ENCODE results near the gene PRKG1.
A peak's percentile ranks its signal among the peaks of the same experiment; 100 is the strongest.

The PRKG1 gene

GRCh38 chr10:52066383-52066782 is 992.1 kb downstream of the PRKG1 start:
- DNase-seq (ENCODE audit: low read depth) = no peak

- DNase-seq (ENCODE audit: low read depth) = no peak
These were observed 994.2 kb downstream of the PRKG1 start for GRCh38 chr10:52068485-52068884.

DNA sequence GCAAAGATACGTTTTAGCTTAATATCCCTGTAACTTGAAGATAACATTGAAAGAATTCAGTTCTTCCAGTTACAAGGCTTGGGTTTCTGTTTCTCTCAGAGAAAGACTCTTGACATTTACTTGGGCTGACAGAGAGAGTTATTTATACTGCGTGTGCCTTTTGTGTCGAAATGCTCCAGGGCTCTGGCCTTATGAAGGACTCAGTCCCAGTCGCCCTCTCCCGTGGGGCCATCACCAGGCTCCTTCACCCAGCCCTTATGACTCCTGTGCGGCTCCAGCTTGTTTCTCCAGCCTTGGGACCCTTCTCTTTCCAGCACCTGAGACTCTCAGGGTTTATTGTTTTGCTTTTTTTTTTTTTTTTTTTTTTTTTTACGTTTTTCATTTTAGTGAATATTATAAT is 997.5 kb downstream of the PRKG1 start:
- no peak for DNase-seq (ENCODE audit: low read depth)

GRCh38 chr10:52074505-52075026 is 1000.3 kb downstream of the PRKG1 start:
- no peak for DNase-seq (ENCODE audit: low read depth)

GRCh38 chr10:52077814-52078213 is 1003.5 kb downstream of the PRKG1 start:
- no peak for DNase-seq (ENCODE audit: low read depth)

DNA sequence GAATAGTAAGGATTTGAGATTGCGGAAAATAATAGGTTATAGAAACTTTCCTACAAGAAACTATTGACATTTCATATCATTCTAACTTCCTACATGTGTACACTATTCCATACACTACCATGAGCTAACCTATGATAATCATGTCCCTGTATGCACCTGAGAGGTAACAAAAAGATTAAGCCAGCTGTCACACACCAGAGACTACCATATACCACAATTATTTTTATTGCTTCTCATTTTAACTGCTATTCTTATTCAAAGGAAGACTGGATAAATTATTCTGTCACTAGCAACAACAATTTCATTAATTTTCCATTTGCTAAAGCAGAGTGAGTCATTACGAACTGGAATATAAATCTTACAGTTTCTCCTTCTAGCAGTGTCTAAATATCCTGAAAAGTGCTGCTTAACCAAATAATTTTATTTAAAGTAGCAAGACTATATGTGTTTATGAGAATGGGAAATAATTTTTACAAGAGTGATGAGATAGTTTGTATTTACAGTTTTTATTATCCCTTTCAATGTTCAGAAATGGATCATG is 1004.2 kb downstream of the PRKG1 start:
- no peak for DNase-seq (ENCODE audit: low read depth)

GRCh38 chr10:52082307-52082706 is 1008.0 kb downstream of the PRKG1 start:
- no peak for DNase-seq (ENCODE audit: low read depth)

- no peak for DNase-seq (ENCODE audit: low read depth)
These were observed 1009.1 kb downstream of the PRKG1 start for GRCh38 chr10:52083422-52083821.

DNA sequence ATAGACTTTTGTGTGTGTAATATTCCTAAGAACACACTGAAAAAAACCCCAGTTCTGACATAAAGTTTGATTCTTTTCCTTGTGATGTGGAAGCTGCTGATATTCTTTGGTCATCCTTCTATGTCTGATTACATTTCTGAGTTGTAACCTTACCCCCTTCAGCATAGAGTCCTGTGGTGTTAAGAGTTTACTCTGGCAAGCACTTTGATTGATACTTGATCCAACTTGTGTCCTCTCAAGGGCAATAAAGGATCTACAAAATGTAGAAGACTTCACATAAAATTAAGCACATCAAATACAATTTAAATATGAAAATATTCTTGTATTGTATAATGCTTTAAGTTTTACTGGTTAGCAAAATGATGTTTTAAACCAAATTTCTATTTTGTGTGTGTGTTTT is 1018.1 kb downstream of the PRKG1 start:
- no peak for DNase-seq (ENCODE audit: low read depth)

DNA sequence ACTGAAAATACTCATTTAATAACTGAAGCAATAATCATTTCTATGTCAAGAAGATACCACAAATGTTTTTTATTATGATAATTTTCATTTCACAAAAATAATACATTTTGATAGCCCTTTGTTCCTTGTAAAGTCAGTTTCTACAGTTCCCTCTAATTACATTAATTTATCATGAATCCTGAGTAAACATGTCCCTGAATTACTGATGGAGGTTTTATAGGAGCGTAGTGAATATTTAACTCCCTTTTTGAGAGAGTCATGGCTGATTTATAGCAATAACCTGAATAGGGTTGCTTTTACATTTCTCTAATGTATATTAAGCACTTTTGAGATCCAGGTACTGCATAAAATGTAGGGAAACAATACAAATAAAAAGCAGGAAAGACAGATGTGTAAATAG is 1023.8 kb downstream of the PRKG1 start:
- DNase-seq (ENCODE audit: low read depth) = no peak

DNA sequence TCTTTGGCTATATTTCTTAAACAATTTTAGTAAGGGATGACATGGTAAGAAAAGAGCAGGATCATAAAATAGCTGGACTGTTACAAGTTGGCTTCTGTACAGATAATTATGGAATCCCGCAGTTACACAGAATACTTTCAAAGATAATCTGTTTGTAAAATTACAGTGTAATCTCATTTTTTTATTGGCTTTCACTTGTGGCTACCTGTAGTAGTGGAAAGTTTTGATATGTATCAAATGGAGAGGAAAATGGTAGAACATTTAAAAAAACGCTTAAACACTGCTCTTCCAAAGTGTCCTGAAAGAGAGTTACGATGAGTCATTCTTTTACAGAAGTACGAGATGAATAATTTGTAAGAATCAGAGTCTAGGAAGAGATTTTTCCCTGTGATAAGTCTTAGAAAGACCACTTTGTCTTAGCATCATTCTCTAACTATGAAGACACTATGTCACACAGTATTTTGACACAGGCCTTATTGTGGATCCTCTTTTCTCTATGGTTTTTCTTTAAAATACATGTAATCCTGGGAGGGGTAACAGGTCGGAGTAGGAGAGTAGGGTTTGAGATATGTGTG is 1024.8 kb downstream of the PRKG1 start:
- DNase-seq (ENCODE audit: low read depth) = no peak

GRCh38 chr10:52100011-52100547 is 1025.8 kb downstream of the PRKG1 start:
- DNase-seq (ENCODE audit: low read depth) = no peak

DNA sequence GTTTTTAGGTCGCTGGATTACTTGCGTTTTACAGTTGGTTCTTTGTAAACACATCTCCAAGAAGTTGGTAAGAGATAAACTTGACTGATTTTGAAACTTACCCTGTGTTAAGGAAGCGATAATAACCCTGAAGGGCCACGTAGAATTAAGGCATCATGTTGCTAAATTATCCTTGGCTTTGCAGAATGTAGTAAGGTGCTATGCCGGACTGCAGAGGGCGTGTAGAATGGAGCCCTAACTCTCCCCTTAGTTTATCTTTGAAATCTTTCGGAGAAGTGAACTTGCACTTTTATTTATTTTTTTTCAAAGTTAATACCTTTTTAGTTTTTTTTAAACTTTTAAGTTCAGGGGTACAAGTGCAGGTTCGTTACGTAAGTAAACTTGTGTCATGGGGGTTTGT is 1031.0 kb downstream of the PRKG1 start:
- DNase-seq (ENCODE audit: low read depth) = no peak

GRCh38 chr10:52106011-52106410 is 1031.7 kb downstream of the PRKG1 start:
- no peak for DNase-seq (ENCODE audit: low read depth)

DNA sequence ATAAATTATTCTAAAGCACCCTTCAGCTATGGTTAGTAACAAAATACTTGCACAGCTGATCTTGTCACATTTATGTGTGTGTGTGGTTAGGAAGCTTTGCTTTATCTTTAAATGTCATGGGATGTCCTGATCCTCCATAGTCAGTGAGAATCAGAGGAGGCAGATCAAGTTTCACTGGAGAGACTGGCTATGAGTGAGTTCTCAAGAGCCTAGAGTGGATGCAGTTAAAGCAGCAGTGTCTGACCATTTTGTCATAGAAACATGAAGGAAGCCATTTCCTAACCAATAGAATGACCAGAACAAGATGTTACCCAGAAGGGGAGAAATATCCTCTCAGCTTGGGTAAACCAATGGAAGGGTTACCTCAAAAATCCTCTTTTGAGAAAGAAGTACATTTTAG is 1032.6 kb downstream of the PRKG1 start:
- DNase-seq (ENCODE audit: low read depth) = no peak

DNA sequence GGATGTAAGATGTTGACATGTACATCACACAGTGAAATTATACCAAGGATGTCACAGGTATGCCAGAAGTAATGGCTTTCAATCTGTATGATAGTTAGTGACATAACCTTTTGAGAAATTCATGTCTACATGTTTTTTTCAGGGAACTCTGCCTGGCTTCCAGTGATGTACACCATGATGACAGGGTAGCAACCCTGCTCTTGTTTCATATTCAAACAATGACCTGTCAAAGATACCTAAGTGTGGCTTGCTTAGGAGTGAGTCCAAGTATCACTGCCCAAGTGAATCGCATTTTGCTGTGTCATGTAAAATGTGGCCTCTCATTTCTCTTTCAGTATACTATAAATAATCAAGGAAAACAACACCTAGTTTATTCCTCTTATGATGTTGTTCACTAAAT is 1033.9 kb downstream of the PRKG1 start:
- DNase-seq (ENCODE audit: low read depth) = no peak

DNA sequence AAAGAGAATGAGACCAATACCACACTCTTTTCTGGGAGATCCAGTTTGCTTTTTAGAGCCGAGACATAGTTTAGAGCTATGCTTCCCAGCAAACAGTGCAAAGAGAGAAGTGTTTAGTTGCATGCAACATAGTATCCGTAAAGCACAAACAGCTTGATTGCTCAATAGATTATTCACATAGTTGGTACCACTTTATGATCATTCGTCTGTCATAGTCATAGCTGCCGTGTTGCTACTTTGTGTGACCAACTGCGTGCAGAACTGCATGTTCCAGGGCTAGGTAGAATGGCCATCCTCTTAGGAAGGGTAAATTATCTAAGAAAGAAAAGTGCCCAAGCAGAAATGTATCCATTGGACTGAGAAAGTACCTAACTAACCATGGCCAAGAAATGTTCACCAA is 1036.3 kb downstream of the PRKG1 start:
- DNase-seq (ENCODE audit: low read depth) = no peak

- no peak for DNase-seq (ENCODE audit: low read depth)
These were observed 1037.0 kb downstream of the PRKG1 start for GRCh38 chr10:52111101-52111891.

DNA sequence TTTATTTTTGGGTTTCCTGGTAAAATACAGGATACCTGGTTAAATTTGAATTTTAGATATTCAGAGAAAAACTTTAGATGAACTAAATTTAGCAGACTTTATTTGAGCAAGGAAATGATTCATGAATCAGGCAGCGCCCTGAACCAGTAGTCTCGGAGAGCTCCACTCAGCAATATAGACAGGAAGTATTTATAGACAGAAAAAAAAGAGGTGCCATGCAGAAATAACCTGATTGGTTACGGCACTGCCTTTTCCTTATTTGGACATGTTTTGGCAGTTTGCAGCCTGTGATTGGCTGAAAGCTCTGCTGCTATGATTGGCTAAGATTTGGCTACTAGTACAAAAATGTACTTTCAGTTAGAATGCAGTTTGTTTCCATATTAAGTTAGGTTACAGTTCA is 1041.5 kb downstream of the PRKG1 start:
- no peak for DNase-seq (ENCODE audit: low read depth)

DNA sequence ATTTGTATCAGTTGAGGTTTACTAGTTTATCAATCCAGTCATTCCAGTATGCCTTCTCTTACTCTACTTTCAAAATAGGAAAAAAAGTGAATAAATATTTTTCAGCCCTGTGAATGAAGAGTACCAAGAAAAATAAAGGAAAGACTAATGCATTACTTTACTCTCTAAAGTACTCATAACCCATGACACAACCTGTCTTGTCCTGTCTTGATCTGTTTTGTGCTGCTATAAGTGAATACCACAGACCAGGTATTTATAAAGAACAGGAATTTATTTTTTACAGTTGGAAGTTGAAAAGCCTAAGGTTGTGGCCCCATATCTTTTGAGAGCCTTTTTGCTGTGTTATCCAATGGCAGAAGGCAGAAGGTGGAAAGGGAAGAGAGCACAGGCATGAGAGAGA is 1045.2 kb downstream of the PRKG1 start:
- DNase-seq (ENCODE audit: low read depth) = no peak

DNA sequence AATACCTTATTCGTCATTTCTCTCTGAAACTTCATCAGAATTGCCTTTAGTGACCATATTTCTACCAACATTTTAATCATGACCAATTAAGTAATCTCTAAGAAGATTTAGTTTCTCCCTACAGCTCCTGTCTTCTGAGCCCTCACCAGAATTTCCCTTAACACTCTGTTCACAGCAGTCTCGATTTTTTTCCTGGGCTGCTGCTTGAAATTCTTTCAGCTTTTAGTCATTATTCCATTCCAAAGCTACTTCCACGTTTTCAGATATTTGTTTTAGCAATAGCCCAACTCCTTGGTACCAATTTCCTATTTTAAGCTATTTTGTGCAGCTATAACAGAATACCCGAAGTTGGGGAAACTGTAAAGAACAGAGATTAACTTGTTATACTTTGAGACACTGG is 1047.4 kb downstream of the PRKG1 start:
- DNase-seq (ENCODE audit: low read depth) = peak; percentile 10

DNA sequence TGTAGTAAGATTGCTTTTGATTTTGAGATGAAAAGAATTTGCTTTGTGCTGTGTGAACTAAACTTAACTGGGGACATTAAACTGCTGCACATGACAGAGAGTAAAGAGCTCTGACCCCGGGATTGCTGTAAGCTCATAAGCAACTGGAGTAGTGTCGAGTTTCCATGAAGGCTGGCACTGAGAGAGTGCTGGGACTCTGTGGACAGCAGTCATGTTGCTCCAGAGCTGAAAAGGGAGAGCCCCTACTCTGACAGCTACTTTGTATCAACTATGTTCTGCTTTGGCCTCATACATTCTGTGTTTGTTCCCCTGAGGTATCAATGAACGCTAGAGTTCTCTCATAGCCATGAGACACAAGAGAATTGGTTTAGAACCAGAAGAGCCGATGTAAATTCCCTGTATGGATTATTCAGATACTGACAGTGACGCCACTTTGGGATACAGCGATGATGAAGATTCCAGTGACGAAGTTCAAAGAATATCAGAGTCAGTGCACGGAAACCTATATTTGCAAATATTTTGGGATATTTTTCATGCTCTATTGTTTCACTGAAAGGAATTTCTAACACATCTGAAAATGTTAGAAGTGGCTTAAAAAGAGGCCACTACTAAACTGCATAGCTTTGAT is 1053.9 kb downstream of the PRKG1 start:
- no peak for DNase-seq (ENCODE audit: low read depth)
